ENCODE results near the gene OXCT1.

The OXCT1 gene

DNA sequence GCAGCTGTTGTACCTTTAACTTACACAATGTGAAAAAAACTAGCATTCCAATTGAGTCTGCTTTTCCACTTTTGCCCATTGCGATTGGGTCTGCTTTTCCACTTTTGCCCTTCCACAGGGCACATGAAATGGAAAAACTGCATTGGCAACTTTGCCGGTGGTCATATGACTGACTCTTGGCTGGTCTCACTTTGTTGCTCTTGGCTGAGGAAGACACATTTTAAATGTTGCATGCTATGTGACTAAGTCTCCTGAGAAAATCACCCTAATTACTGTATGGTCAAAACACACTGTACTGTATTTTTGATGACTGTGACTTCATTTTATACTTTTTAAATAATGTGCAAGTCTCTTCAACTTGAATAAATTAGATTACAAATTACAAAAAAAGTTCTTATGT is 1.6 kb upstream of the OXCT1 start (continued):
- TF ChIP-seq ZNF624 (tag by site-specific recombination; IDR thresholded peaks at IDR 0.05) (no peak), ZFP41 (tag by site-specific recombination; IDR thresholded peaks at IDR 0.05; ENCODE audit: borderline replicate concordance) (no peak), ZNF544 (tag by site-specific recombination; IDR thresholded peaks at IDR 0.05) (no peak), ZIC2 (tag by site-specific recombination; IDR thresholded peaks at IDR 0.05) (no peak), SCRT1 (tag by site-specific recombination; IDR thresholded peaks at IDR 0.05; ENCODE audit: borderline replicate concordance) (no peak), ZNF335 (tag by site-specific recombination; conservative IDR thresholded peaks at IDR 0.05) (no peak), ZBTB21 (tag by site-specific recombination; IDR thresholded peaks at IDR 0.05) (0 out of 2 replicates have a peak, but pooled peaks have one; percentile 35), ZNF274 (IDR thresholded peaks at IDR 0.05; ENCODE audit: low read length) (no peak), ZNF274 (tag by site-specific recombination; IDR thresholded peaks at IDR 0.05; ENCODE audit: borderline replicate concordance) (no peak), ZNF404 (tag by site-specific recombination; IDR thresholded peaks at IDR 0.05) (no peak), ZNF366 (tag by site-specific recombination; conservative IDR thresholded peaks at IDR 0.05) (0 out of 2 replicates have a peak, but pooled peaks have one; percentile 40), ZNF76 (tag by site-specific recombination; IDR thresholded peaks at IDR 0.05; ENCODE audit: borderline replicate concordance, low read depth) (no peak), ZNF202 (tag by site-specific recombination; IDR thresholded peaks at IDR 0.05; ENCODE audit: borderline replicate concordance) (no peak)
- TF ChIP-seq, protein P1, sequence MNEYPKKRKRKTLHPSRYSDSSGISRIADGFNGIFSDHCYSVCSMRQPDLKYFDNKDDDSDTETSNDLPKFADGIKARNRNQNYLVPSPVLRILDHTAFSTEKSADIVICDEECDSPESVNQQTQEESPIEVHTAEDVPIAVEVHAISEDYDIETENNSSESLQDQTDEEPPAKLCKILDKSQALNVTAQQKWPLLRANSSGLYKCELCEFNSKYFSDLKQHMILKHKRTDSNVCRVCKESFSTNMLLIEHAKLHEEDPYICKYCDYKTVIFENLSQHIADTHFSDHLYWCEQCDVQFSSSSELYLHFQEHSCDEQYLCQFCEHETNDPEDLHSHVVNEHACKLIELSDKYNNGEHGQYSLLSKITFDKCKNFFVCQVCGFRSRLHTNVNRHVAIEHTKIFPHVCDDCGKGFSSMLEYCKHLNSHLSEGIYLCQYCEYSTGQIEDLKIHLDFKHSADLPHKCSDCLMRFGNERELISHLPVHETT (tag by site-specific recombination; IDR thresholded peaks at IDR 0.05) = no peak
- TF ChIP-seq, protein P2, sequence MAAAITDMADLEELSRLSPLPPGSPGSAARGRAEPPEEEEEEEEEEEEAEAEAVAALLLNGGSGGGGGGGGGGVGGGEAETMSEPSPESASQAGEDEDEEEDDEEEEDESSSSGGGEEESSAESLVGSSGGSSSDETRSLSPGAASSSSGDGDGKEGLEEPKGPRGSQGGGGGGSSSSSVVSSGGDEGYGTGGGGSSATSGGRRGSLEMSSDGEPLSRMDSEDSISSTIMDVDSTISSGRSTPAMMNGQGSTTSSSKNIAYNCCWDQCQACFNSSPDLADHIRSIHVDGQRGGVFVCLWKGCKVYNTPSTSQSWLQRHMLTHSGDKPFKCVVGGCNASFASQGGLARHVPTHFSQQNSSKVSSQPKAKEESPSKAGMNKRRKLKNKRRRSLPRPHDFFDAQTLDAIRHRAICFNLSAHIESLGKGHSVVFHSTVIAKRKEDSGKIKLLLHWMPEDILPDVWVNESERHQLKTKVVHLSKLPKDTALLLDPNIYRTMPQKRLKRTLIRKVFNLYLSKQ (tag by site-specific recombination; IDR thresholded peaks at IDR 0.05; ENCODE audit: borderline replicate concordance) = no peak

DNA sequence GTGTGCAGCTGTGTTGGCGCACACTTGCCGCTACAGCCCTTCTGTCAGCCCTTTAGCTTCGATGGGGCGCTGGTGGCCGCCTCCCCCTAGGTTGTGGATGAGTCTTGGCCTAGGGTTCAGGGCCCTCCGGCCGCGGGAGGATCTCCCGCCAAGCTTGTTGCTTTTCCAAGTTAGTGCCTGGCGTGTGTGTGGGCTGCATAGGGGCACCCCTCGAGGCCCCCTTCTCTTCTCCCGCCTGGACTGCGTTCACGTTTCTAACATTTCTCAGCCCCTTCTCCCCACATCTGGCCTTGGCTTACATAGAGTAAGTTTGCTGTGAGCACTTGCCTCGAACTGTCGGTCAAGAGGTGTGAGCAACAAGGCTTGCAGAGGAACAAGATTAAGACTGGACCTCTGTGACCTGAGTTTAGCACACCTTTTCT is 413 bp upstream of the OXCT1 start:
- H3K9me3 ChIP-seq (ENCODE audit: control insufficient read depth, insufficient read depth, low read depth, low read length) = no peaks in the 10 kb centered on the region
- ChIA-PET CTCF (interaction anchor here (1.3 kb wide), 1 partner anchor 52 kb away, joined by 3 read pairs; no protein-coding TSS in a partner anchor), POLR2A (interaction anchor here (1.0 to 3.5 kb wide), 2 partner anchors 12 to 34 kb away, joined by 4 to 30 read pairs; partner anchors contain the start of gene RIMOC1)
- H3K27ac ChIP-seq (ENCODE audit: extremely low read depth, low read depth, low read length) = peak overlapping the region; percentile 87; the same call in 1 of the 2 replicates
- no peaks in the 10 kb centered on the region for H3K36me3 ChIP-seq (ENCODE audit: control insufficient read depth in 2 of 2, insufficient read depth in 1 of 2, low read length in 2 of 2)
- peak overlapping the region; percentile 84 for H3K4me3 ChIP-seq (ENCODE audit: low read depth, low read length)
- H3K4me1 ChIP-seq (ENCODE audit: control insufficient read depth, insufficient read depth, low read length) = peaks cover 4% of the 10 kb centered on the region
- peak; percentile 66 for TF ChIP-seq ZBTB20 (tag by site-specific recombination; IDR thresholded peaks at IDR 0.05)
- peak; percentile 84; the same call in 1 of the 2 replicates for TF ChIP-seq GLIS2 (tag by site-specific recombination; IDR thresholded peaks at IDR 0.05)
- TF ChIP-seq ZNF423 (tag by site-specific recombination; IDR thresholded peaks at IDR 0.05) = no peak
- TF ChIP-seq ZNF19 (tag by site-specific recombination; IDR thresholded peaks at IDR 0.05; ENCODE audit: low read depth) = no peak
- TF ChIP-seq ZNF23 (tag by site-specific recombination; IDR thresholded peaks at IDR 0.05; ENCODE audit: borderline replicate concordance) = no peak
- TF ChIP-seq TRIM28 (IDR thresholded peaks at IDR 0.05; ENCODE audit: borderline replicate concordance, low read length) = no peak
- peak; percentile 20; the same call in 1 of the 2 replicates for TF ChIP-seq ZNF561 (tag by site-specific recombination; IDR thresholded peaks at IDR 0.05; ENCODE audit: borderline replicate concordance)
- TF ChIP-seq ZEB2 (tag by site-specific recombination; IDR thresholded peaks at IDR 0.05) = no peak; the same call in 1 of the 2 replicates
- TF ChIP-seq, protein P3, sequence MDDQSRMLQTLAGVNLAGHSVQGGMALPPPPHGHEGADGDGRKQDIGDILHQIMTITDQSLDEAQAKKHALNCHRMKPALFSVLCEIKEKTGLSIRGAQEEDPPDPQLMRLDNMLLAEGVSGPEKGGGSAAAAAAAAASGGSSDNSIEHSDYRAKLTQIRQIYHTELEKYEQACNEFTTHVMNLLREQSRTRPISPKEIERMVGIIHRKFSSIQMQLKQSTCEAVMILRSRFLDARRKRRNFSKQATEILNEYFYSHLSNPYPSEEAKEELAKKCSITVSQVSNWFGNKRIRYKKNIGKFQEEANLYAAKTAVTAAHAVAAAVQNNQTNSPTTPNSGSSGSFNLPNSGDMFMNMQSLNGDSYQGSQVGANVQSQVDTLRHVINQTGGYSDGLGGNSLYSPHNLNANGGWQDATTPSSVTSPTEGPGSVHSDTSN (CRISPR knock-in tag; IDR thresholded peaks at IDR 0.05) = no peak
- TF ChIP-seq, protein P4, sequence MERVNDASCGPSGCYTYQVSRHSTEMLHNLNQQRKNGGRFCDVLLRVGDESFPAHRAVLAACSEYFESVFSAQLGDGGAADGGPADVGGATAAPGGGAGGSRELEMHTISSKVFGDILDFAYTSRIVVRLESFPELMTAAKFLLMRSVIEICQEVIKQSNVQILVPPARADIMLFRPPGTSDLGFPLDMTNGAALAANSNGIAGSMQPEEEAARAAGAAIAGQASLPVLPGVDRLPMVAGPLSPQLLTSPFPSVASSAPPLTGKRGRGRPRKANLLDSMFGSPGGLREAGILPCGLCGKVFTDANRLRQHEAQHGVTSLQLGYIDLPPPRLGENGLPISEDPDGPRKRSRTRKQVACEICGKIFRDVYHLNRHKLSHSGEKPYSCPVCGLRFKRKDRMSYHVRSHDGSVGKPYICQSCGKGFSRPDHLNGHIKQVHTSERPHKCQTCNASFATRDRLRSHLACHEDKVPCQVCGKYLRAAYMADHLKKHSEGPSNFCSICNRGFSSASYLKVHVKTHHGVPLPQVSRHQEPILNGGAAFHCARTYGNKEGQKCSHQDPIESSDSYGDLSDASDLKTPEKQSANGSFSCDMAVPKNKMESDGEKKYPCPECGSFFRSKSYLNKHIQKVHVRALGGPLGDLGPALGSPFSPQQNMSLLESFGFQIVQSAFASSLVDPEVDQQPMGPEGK (tag by site-specific recombination; IDR thresholded peaks at IDR 0.05) = peak; percentile 15
- TF ChIP-seq ZFP41 (tag by site-specific recombination; IDR thresholded peaks at IDR 0.05; ENCODE audit: borderline replicate concordance) = no peak
- TF ChIP-seq ZSCAN23 (tag by site-specific recombination; IDR thresholded peaks at IDR 0.05) = no peak
- TF ChIP-seq SP2 (tag by site-specific recombination; IDR thresholded peaks at IDR 0.05) = no peak
- TF ChIP-seq, protein P5, sequence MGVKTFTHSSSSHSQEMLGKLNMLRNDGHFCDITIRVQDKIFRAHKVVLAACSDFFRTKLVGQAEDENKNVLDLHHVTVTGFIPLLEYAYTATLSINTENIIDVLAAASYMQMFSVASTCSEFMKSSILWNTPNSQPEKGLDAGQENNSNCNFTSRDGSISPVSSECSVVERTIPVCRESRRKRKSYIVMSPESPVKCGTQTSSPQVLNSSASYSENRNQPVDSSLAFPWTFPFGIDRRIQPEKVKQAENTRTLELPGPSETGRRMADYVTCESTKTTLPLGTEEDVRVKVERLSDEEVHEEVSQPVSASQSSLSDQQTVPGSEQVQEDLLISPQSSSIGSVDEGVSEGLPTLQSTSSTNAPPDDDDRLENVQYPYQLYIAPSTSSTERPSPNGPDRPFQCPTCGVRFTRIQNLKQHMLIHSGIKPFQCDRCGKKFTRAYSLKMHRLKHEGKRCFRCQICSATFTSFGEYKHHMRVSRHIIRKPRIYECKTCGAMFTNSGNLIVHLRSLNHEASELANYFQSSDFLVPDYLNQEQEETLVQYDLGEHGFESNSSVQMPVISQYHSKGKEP (tag by site-specific recombination; IDR thresholded peaks at IDR 0.05) = no peak
- TF ChIP-seq ZNF792 (tag by site-specific recombination; IDR thresholded peaks at IDR 0.05) = no peak
- peak; percentile 87 for TF ChIP-seq ZNF335 (tag by site-specific recombination; conservative IDR thresholded peaks at IDR 0.05)
- TF ChIP-seq KLF9 (tag by site-specific recombination; IDR thresholded peaks at IDR 0.05; ENCODE audit: low read depth) = 0 out of 2 replicates have a peak, but pooled peaks have one; percentile 15
- TF ChIP-seq ZNF184 (tag by site-specific recombination; IDR thresholded peaks at IDR 0.05) = 0 out of 2 replicates have a peak, but pooled peaks have one; percentile 2

Data from HEK293 (cell line).